K562 (cell line): ENCODE data around the gene CTBP2. TPM values are rescaled to one million over a fixed set of nuclear protein-coding genes. Genes with fewer than 3 reads are reported as not detected.

ENCODE experiments used
- ATAC-seq: fragments of 200-7000 bp; cut with Tn5 transposase; 3 replicates; pipeline ENCODE4 v1.9.1; 2020; ENCODE audit warnings: moderate library complexity
- BruUV-seq: library from RNA; stranded (reverse); fragments of 400-500 nt; replicated peaks from 2 replicates; lab custom pipeline; 2021; lab: Mats Ljungman, UMichigan
- CTCF ChIA-PET: fragments of 300-600 bp; formaldehyde crosslinking; extraction: SDS; loops from one replicate; lab custom pipeline; 2021; ENCODE audit warnings: low intra/inter-chr PET ratio; lab: Yijun Ruan, JAX
- POLR2A ChIA-PET: fragments of 300-600, 350-650 bp; sonication (Branson Sonifier 250); formaldehyde crosslinking; extraction: SDS; loops from one replicate; lab custom pipeline; 2021; ENCODE audit warnings: antibody characterized with exemption, inconsistent platforms; lab: Yijun Ruan, JAX
- DNase-seq, 4 experiments: peaks; one replicate each; pipeline versions ENCODE4 v3.0.0 to v3.0.0-alpha.2; 2011 to 2018; ENCODE audit warnings: low spot score in 3 of 4, mixed read lengths in 3 of 4; ENCODE audit errors: extremely low read depth in 1 of 4
- FAIRE-seq: peaks from 2 replicates; lab custom pipeline; 2011; peaks lifted over from hg19 to GRCh38; lab: Jason Lieb, UNC
- H2AFZ ChIP-seq: 2 replicates; pipeline ENCODE4 v1.6.0; 2011; ENCODE audit warnings: low read depth, low read length, control low read depth, inconsistent platforms
- H3K27ac ChIP-seq: fragments of 200-600 bp; 3 replicates; pipeline ENCODE4 v1.8.0; 2011; ENCODE audit warnings: low read depth, mild to moderate bottlenecking, control low read depth, inconsistent platforms, low read length, moderate library complexity, mixed read lengths; ENCODE audit errors: extremely low read depth
- H3K27me3 ChIP-seq, 2 experiments: fragments of 300-600 bp in 1 of 2; 2 replicates in 1 of 2; 3 replicates in 1 of 2; pipeline versions ENCODE4 v1.6.0 to v1.8.0; 2011; ENCODE audit warnings: inconsistent platforms in 2 of 2, low read length in 2 of 2, mild to moderate bottlenecking in 1 of 2, mixed read lengths in 1 of 2, moderate library complexity in 1 of 2; ENCODE audit not compliant: control insufficient read depth in 2 of 2, insufficient read depth in 2 of 2
- H3K36me3 ChIP-seq: fragments of 300-600 bp; 3 replicates; pipeline ENCODE4 v1.8.0; 2011; ENCODE audit warnings: mild to moderate bottlenecking, low read length, inconsistent platforms; ENCODE audit not compliant: control insufficient read depth, insufficient read depth
- H3K4me1 ChIP-seq, 2 experiments: fragments of 200-600 bp in 1 of 2; replicated peaks in 1 of 2; 2 replicates in 1 of 2; 3 replicates in 1 of 2; pipeline versions ENCODE4 v1.5.1 to v1.8.0; 2011; ENCODE audit warnings: inconsistent platforms in 2 of 2, low read length in 2 of 2, mild to moderate bottlenecking in 1 of 2, mixed read lengths in 1 of 2, moderate library complexity in 1 of 2; ENCODE audit not compliant: control insufficient read depth in 2 of 2, insufficient read depth in 2 of 2
- H3K4me2 ChIP-seq: 2 replicates; pipeline ENCODE4 v1.6.1; 2011; ENCODE audit warnings: low read length, control low read depth, inconsistent platforms, mixed read lengths; ENCODE audit not compliant: insufficient read depth
- H3K4me3 ChIP-seq: fragments of 200-600 bp; sonication (generic), shearing (Covaris generic); 2 replicates; pipeline ENCODE4 v1.5.1; 2016; ENCODE audit warnings: control low read depth, inconsistent platforms
- H3K79me2 ChIP-seq: fragments of 200-600 bp; 3 replicates; pipeline ENCODE4 v1.8.0; 2011; ENCODE audit warnings: low read length, inconsistent platforms; ENCODE audit not compliant: control insufficient read depth, insufficient read depth
- H3K9ac ChIP-seq, 2 experiments: 2 replicates each; pipeline versions ENCODE4 v1.6.0 to v1.6.1; 2011; ENCODE audit warnings: low read depth in 2 of 2, low read length in 2 of 2, control low read depth in 1 of 2, inconsistent platforms in 1 of 2, mild to moderate bottlenecking in 1 of 2, mixed read lengths in 1 of 2; ENCODE audit not compliant: insufficient read depth in 1 of 2
- H3K9me1 ChIP-seq: one replicate; pipeline ENCODE4 v1.6.0; 2011; ENCODE audit warnings: inconsistent platforms, mild to moderate bottlenecking, low read length, moderate library complexity; ENCODE audit not compliant: control insufficient read depth, insufficient read depth
- H3K9me3 ChIP-seq: replicated peaks from 2 replicates; pipeline ENCODE4 v1.5.1; 2011; ENCODE audit warnings: low read depth, low read length, inconsistent platforms; ENCODE audit not compliant: control insufficient read depth, insufficient read depth
- H4K20me1 ChIP-seq: replicated peaks from 2 replicates; pipeline ENCODE4 v1.6.1; 2011; ENCODE audit warnings: low read length, inconsistent platforms, mixed read lengths; ENCODE audit not compliant: control insufficient read depth, insufficient read depth
- BACH1 ChIP-seq: fragments of 200-800 bp; sonication (Bioruptor generic); IDR thresholded peaks from 2 replicates; pipeline ENCODE4 v1.6.1; 2016; ENCODE audit warnings: missing genetic modification characterization, missing compliant biosample characterization
- ELF1 ChIP-seq: fragments of 200-800 bp; sonication (Bioruptor generic); IDR thresholded peaks from 2 replicates; pipeline ENCODE4 v1.6.1; 2016; ENCODE audit warnings: missing genetic modification characterization, missing compliant biosample characterization
- ELF2 ChIP-seq: fragments of 250-450 bp; sonication (Bioruptor Pico); IDR thresholded peaks from 2 replicates; pipeline ENCODE4 v1.5.0; 2021; ENCODE audit warnings: mild to moderate bottlenecking
- YY1 ChIP-seq, 3 experiments: IDR thresholded peaks; 2 replicates each; pipeline ENCODE4 v1.6.1; 2011; ENCODE audit warnings: low read length in 2 of 3, mild to moderate bottlenecking in 2 of 3, moderate library complexity in 2 of 3, borderline replicate concordance in 1 of 3, control low read depth in 1 of 3, low read depth in 1 of 3; ENCODE audit not compliant: insufficient read depth in 3 of 3, insufficient replicate concordance in 2 of 3, control insufficient read depth in 1 of 3, insufficient read length in 1 of 3; ENCODE audit errors: extremely low read depth in 1 of 3
- ZNF407 ChIP-seq: fragments of 450-650 bp; IDR thresholded peaks from 2 replicates; pipeline ENCODE4 v1.6.1; 2016; ENCODE audit warnings: low read depth
- WGBS: fragments of 100-300 bp; shearing (Covaris generic); methylation state at CpG from one replicate; pipeline ENCODE4 v1.1.6; 2016; ENCODE audit warnings: low coverage, mixed read lengths; ENCODE audit not compliant: insufficient coverage; ENCODE audit errors: missing lambda C conversion rate; 5-methylcytosine and 5-hydroxymethylcytosine counted together
- in situ Hi-C: fragments of 300-500 bp; cut with MboI; formaldehyde crosslinking; loops from 4 replicates; pipeline ENCODE4 v1.15.0; 2018; ENCODE audit warnings: inconsistent platforms, mixed read lengths
- intact Hi-C: fragments of 100-400 bp; cut with micrococcal nuclease; formaldehyde crosslinking; loops from 2 replicates; pipeline ENCODE4 v1.14.2; 2022
- polyA plus RNA-seq, 8 experiments: library from polyadenylated mRNA; depleted of rRNA in 4 of 8; stranded (reverse) in 5 of 8; unstranded in 3 of 8; fragments of >200 nt; fragmentation: Nextera tagmentation in 2 of 8; fragmentation: Illumina TruSeq in 1 of 8; extraction: Ambion mirVana in 2 of 8; extraction: Trizol in 1 of 8; gene quantifications; 2 replicates each; pipeline versions ENCODE4 v1.2.1 to v1.2.3, GENCODE V29; 2011 to 2014; ENCODE audit warnings: inconsistent platforms in 1 of 8, missing spikeins in 1 of 8
- total RNA-seq, 7 experiments: library from RNA; depleted of rRNA in 6 of 7; stranded (reverse); fragments of >200 nt in 6 of 7; fragmentation: Illumina TruSeq in 2 of 7; extraction: Trizol in 2 of 7; gene quantifications; 2 replicates each; pipeline versions ENCODE4 v1.2.1 to v1.2.3, GENCODE V29; 2011 to 2021; ENCODE audit warnings: low replicate concordance in 1 of 7

CTBP2 gene
- total and polyA plus RNA-seq, 9 of the 15 experiments (the other 6 are each of a cell fraction or from before 2014, with no cell fraction given): 1.3 to 8.8 (median 5.1) TPM

- Histone ChIP-seq H3K4me1 (no peaks in the 10 kb centered on the region), H3K36me3 (no peaks in the 10 kb centered on the region), H4K20me1 (no peaks in the 10 kb centered on the region), H3K9me3 (no peaks in the 10 kb centered on the region), H3K27ac (no peak overlapping the region), H2AFZ (no peak overlapping the region), H3K27me3 (no peaks in the 10 kb centered on the region), H3K9me1 (no peaks in the 10 kb centered on the region), H3K4me2 (no peak overlapping the region), H3K9ac (no peak overlapping the region), H3K79me2 (no peaks in the 10 kb centered on the region), H3K4me3 (no peak overlapping the region)
- ATAC-seq (no peak), FAIRE-seq (no peak), DNase-seq (no peak)
- intact Hi-C loops: no loop called here
- POLR2A ChIA-PET: no interaction called here
- CTCF ChIA-PET: no interaction called here
- in situ Hi-C loops: no loop called here
- TF ChIP-seq YY1 (IDR thresholded peaks at IDR 0.05; ENCODE audit: borderline replicate concordance in 1 of 3, control insufficient read depth in 1 of 3, extremely low read depth in 1 of 3, insufficient read depth in 3 of 3, insufficient read length in 1 of 3, insufficient replicate concordance in 2 of 3, low read depth in 1 of 3, low read length in 2 of 3) (no peak), BACH1 (tag) (no peak), ELF1 (tag) (no peak)
- no CpG with 5 or more reads among the region's 8 CpGs for WGBS
- no TSS peak for BruUV-seq
Measured at GRCh38 chr10:125022671-125023070, 137.7 kb downstream of the CTBP2 start.

DNA sequence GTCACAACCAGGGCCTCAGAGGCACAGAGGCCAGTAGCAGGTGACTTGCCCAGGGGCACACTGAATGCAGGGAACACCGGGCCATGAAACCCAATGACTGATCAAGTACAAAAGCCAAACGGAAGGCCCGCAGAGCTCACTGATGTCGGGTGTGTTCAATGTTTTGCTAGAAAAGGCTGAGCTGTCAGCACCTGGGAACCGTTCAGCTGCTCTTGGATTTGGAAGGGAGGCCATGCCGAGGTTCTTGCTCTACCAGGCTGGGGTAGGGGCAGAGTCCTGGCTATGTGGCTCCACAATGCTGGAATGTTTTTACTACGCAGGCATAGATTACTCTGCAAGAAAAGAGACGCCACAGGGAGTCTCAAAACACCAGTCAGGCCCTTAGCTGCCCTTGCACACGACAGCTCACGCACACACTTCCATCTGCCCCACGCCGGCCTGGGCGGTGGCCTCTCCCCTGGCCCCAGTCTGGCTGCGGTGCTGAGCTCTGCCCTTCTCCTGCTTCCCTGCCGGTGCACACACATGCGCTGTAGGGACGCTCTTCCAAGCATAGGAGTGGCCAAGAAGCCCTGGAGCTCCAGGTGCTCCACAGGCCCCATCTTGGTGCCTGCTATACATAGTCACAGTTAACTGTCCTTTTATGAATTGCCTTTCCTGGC, 138.5 kb downstream of the CTBP2 start:
- no peak overlapping the region for H2AFZ ChIP-seq
- POLR2A ChIA-PET: no interaction called here
- in situ Hi-C loops: no loop called here
- BruUV-seq: no TSS peak
- no peaks in the 10 kb centered on the region for H3K27me3 ChIP-seq
- intact Hi-C loops: no loop called here
- no peaks in the 10 kb centered on the region for H3K9me1 ChIP-seq
- no peaks in the 10 kb centered on the region for H3K4me1 ChIP-seq
- H3K9ac ChIP-seq: no peak overlapping the region
- H4K20me1 ChIP-seq: no peaks in the 10 kb centered on the region
- DNase-seq (no peak), FAIRE-seq (no peak), ATAC-seq (no peak)
- no peaks in the 10 kb centered on the region for H3K79me2 ChIP-seq
- H3K9me3 ChIP-seq: no peaks in the 10 kb centered on the region
- WGBS: no CpG with 5 or more reads among the region's 17 CpGs
- CTCF ChIA-PET: no interaction called here
- H3K27ac ChIP-seq: no peak overlapping the region
- no peaks in the 10 kb centered on the region for H3K36me3 ChIP-seq
- no peak overlapping the region for H3K4me2 ChIP-seq
- no peak overlapping the region for H3K4me3 ChIP-seq
- TF ChIP-seq ELF2 (CRISPR knock-in tag) (no peak), ZNF407 (no peak)
